ENCODE measurements around the gene SEPHS1. TPM values are rescaled to one million over a fixed set of nuclear protein-coding genes. Genes with fewer than 3 reads are reported as not detected.

The SEPHS1 gene
- polyA plus RNA-seq (2011; rRNA removed): 76.2 and 76.9 TPM in 2 replicates
- polyA minus RNA-seq (2011; rRNA and poly(A)+ RNA removed): 63.2 and 73.7 TPM in 2 replicates

GRCh38 chr10:13348216-13349017 is at the start of gene SEPHS1:
Gene SEPHS1 (minus strand): TSS chr10:13348293. CDS start chr10:13344950, 3,343 bp downstream.
- peak within 1 kb of the TSS; percentile 65 for H3K27ac ChIP-seq (ENCODE audit: low read depth, low read length)
- ChIA-PET POLR2A (interaction anchor here (0.6 to 0.9 kb wide), 3 partner anchors 35 to 365 kb away, joined by 3 to 4 read pairs (median 3); partner anchors contain the start of gene PHYH), CTCF (interaction anchor here (0.6 to 3.8 kb wide), 2 partner anchors 92 to 970 kb away, joined by 3 to 19 read pairs; no protein-coding TSS in a partner anchor)
- peaks cover 15% of the 10 kb centered on the region for H3K27me3 ChIP-seq (ENCODE audit: control insufficient read depth, insufficient read depth, low read length)
- no peak; the same call in 1 of the 2 replicates for TF ChIP-seq CTCF (IDR thresholded peaks at IDR 0.05; ENCODE audit: low read depth, low read length)
- no peaks in the 10 kb centered on the region for H3K9me3 ChIP-seq (ENCODE audit: control insufficient read depth, insufficient read depth, low read length)
- no peak for DNase-seq (ENCODE audit: low read depth, low spot score)
- H3K4me3 ChIP-seq (ENCODE audit: low read depth, low read length): peak within 1 kb of the TSS; percentile 75

GRCh38 chr10:13397052-13397451 is 49.0 kb upstream of the SEPHS1 start:
- no peak for DNase-seq (ENCODE audit: low read depth, low spot score)
- no peak overlapping the region for H3K27ac ChIP-seq (ENCODE audit: low read depth, low read length)
- no peak overlapping the region for H3K4me3 ChIP-seq (ENCODE audit: low read depth, low read length)
- H3K27me3 ChIP-seq (ENCODE audit: control insufficient read depth, insufficient read depth, low read length): peaks cover 11% of the 10 kb centered on the region
- TF ChIP-seq CTCF (IDR thresholded peaks at IDR 0.05; ENCODE audit: low read depth, low read length): no peak
- no peaks in the 10 kb centered on the region for H3K9me3 ChIP-seq (ENCODE audit: control insufficient read depth, insufficient read depth, low read length)
- CTCF ChIA-PET: no interaction called here
- POLR2A ChIA-PET: no interaction called here

GRCh38 chr10:13396369-13396768 is 48.3 kb upstream of the SEPHS1 start:
- no peak for DNase-seq (ENCODE audit: low read depth, low spot score)
- POLR2A ChIA-PET: no interaction called here
- Histone ChIP-seq H3K4me3 (ENCODE audit: low read depth, low read length) (no peak overlapping the region), H3K27ac (ENCODE audit: low read depth, low read length) (no peak overlapping the region), H3K9me3 (ENCODE audit: control insufficient read depth, insufficient read depth, low read length) (no peaks in the 10 kb centered on the region), H3K27me3 (ENCODE audit: control insufficient read depth, insufficient read depth, low read length) (peaks cover 11% of the 10 kb centered on the region)
- no peak for TF ChIP-seq CTCF (IDR thresholded peaks at IDR 0.05; ENCODE audit: low read depth, low read length)
- CTCF ChIA-PET: no interaction called here

GRCh38 chr10:13395540-13395939 is 47.4 kb upstream of the SEPHS1 start:
- Histone ChIP-seq H3K4me3 (ENCODE audit: low read depth, low read length) (no peak overlapping the region), H3K27me3 (ENCODE audit: control insufficient read depth, insufficient read depth, low read length) (peaks cover 13% of the 10 kb centered on the region), H3K27ac (ENCODE audit: low read depth, low read length) (no peak overlapping the region), H3K9me3 (ENCODE audit: control insufficient read depth, insufficient read depth, low read length) (no peaks in the 10 kb centered on the region)
- no peak for TF ChIP-seq CTCF (IDR thresholded peaks at IDR 0.05; ENCODE audit: low read depth, low read length)
- no peak for DNase-seq (ENCODE audit: low read depth, low spot score)
- ChIA-PET POLR2A (no interaction called here), CTCF (no interaction called here)

- no peak for TF ChIP-seq CTCF (IDR thresholded peaks at IDR 0.05; ENCODE audit: low read depth, low read length)
- H3K27me3 ChIP-seq (ENCODE audit: control insufficient read depth, insufficient read depth, low read length): peaks cover 12% of the 10 kb centered on the region
- ChIA-PET CTCF (interaction anchor here (1.6 kb wide), 1 partner anchor 46 kb away, joined by 3 read pairs; no protein-coding TSS in a partner anchor), POLR2A (no interaction called here)
- H3K9me3 ChIP-seq (ENCODE audit: control insufficient read depth, insufficient read depth, low read length): no peaks in the 10 kb centered on the region
- H3K27ac ChIP-seq (ENCODE audit: low read depth, low read length): no peak overlapping the region
- H3K4me3 ChIP-seq (ENCODE audit: low read depth, low read length): no peak overlapping the region
- DNase-seq (ENCODE audit: low read depth, low spot score): no peak
Observed at GRCh38 chr10:13393640-13394039, 45.5 kb upstream of the SEPHS1 start.

Data from AG04450 (cell line).